ENCODE measurements around the gene NPAS4.

- TF ChIP-seq POLR2A (IDR thresholded peaks at IDR 0.05; ENCODE audit: low read length) = no peak
- TF ChIP-seq GATA1 (IDR thresholded peaks at IDR 0.05; ENCODE audit: low read depth, low read length) = no peak
Observed at GRCh38 chr11:66473167-66473566, 52.3 kb downstream of the NPAS4 start.
